ENCODE results near the gene RMND1.
"Not testable (repeated sequence)": the region's sequence is repeated elsewhere in the genome, so short reads cannot be mapped to it uniquely, and the experiment has no call there.

RMND1 gene

GRCh38 chr6:151451950-151452749, at the start of gene RMND1:
Gene RMND1, minus strand, starts transcription at chr6:151452126. Its CDS starts 6,315 bp downstream, at chr6:151445811.
- DNase-seq: peak; percentile 88 to 100 (median 99)

GRCh38 chr6:151499551-151499950, 47.6 kb upstream of the RMND1 start:
- DNase-seq: no peak

GRCh38 chr6:151498327-151498726, 46.4 kb upstream of the RMND1 start:
- no peak for DNase-seq

GRCh38 chr6:151497905-151498304, 46.0 kb upstream of the RMND1 start:
- DNase-seq: no peak

- DNase-seq: no peak
Observed at GRCh38 chr6:151495380-151495779, 43.5 kb upstream of the RMND1 start.

- DNase-seq: no peak
Observed at GRCh38 chr6:151494936-151495320, 43.0 kb upstream of the RMND1 start.

GRCh38 chr6:151494235-151494935, 42.5 kb upstream of the RMND1 start:
- DNase-seq: peak in 26 of 56 donors; percentile 1 to 41 (median 15)

- DNase-seq: peak in 22 of 56 donors; percentile 2 to 48 (median 19)
Observed at GRCh38 chr6:151493804-151494234, 41.9 kb upstream of the RMND1 start, which contains the start of gene CCDC170. Gene CCDC170, plus strand, starts transcription at chr6:151494017. Its CDS starts 112 bp downstream, at chr6:151494129.

GRCh38 chr6:151493161-151493803, 41.4 kb upstream of the RMND1 start:
- DNase-seq: peak in 1 of 56 donors; percentile 28

GRCh38 chr6:151490996-151491395, 39.1 kb upstream of the RMND1 start:
- no peak for DNase-seq

GRCh38 chr6:151488226-151488625, 36.3 kb upstream of the RMND1 start:
- no peak for DNase-seq

GRCh38 chr6:151483994-151484393, 32.1 kb upstream of the RMND1 start:
- DNase-seq: no peak

GRCh38 chr6:151482290-151482689, 30.4 kb upstream of the RMND1 start:
- DNase-seq: no peak

GRCh38 chr6:151481786-151482185, 29.9 kb upstream of the RMND1 start:
- no peak for DNase-seq

GRCh38 chr6:151478670-151479069, 26.7 kb upstream of the RMND1 start:
- DNase-seq: no peak

- no peak for DNase-seq
Observed at GRCh38 chr6:151477726-151478125, 25.8 kb upstream of the RMND1 start.

- DNase-seq: peak in 6 of 56 donors; percentile 1 to 27 (median 1)
Observed at GRCh38 chr6:151475653-151476523, 24.0 kb upstream of the RMND1 start.

GRCh38 chr6:151464702-151465101, 12.8 kb upstream of the RMND1 start:
- no peak for DNase-seq

GRCh38 chr6:151461673-151462072, 9.7 kb upstream of the RMND1 start:
- no peak for DNase-seq

GRCh38 chr6:151455751-151456398, 3.9 kb upstream of the RMND1 start:
- not testable (repeated sequence) for DNase-seq
